ENCODE measurements around the gene PSMB11. TPM values are rescaled to one million over a fixed set of nuclear protein-coding genes. Genes with fewer than 3 reads are reported as not detected.

The PSMB11 gene
- total and polyA plus RNA-seq, 9 donors, result not detected

DNA sequence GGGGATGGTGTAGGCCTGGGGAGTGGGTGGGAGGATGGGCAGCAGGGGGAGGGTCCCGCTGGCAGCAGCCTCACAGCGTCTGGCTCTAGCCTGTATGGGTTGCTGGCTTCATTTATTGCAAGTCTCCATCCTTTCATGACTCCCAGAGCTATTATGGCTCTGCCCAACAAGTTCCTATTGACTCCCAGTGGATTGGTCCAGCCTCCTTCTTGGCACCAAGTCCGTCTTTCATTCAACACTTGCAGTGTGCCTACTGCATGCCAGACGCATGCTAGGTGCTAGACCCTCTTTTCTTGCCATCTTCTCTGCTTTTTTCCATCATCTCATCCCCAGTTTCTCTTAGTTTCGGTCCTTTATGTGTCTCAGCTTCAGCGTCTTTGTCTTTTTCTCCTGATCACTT, 1.1 kb downstream of the PSMB11 start:
- no peak overlapping the region for H3K4me3 ChIP-seq (ENCODE audit: low read length)
- peaks cover 6% of the 10 kb centered on the region for H3K4me1 ChIP-seq (ENCODE audit: control insufficient read depth, insufficient read depth, low read length)
- no peak overlapping the region for H3K27ac ChIP-seq (ENCODE audit: low read length)
- 71% methylated on average over 3 of the region's 6 CpGs for WGBS (ENCODE audit: insufficient coverage)
- DNase-seq, result no peak
- H3K36me3 ChIP-seq (ENCODE audit: control insufficient read depth, insufficient read depth, low read length), result no peaks in the 10 kb centered on the region
- H3K27me3 ChIP-seq (ENCODE audit: control insufficient read depth, insufficient read depth, low read length), result no peaks in the 10 kb centered on the region
- no peaks in the 10 kb centered on the region for H3K9me3 ChIP-seq (replicated peaks; ENCODE audit: control insufficient read depth, low read depth, low read length)

DNA sequence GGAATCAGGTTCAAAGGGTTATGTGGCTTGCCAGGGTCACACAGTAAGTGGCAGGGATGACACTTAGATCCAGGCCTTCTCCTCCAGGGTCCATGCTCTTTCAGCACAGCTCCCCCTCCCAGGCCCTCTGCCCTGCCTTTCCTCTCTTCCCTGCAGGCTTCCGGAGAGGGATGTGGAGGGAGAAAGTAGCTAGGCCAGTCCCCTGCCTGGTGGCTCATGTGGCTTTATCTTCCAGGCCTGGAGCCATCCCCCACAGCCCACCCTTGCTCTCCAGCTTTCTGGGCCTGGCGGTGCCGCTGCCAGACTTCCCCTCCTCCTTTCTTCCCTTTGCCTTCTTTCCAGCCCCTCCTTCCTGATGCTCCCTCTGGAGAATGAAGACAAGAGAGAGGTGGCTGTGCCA, 1.7 kb downstream of the PSMB11 start:
- Histone ChIP-seq H3K9me3 (replicated peaks; ENCODE audit: control insufficient read depth, low read depth, low read length) (no peaks in the 10 kb centered on the region), H3K4me1 (ENCODE audit: control insufficient read depth, insufficient read depth, low read length) (peaks cover 6% of the 10 kb centered on the region), H3K4me3 (ENCODE audit: low read length) (no peak overlapping the region), H3K27me3 (ENCODE audit: control insufficient read depth, insufficient read depth, low read length) (no peaks in the 10 kb centered on the region), H3K36me3 (ENCODE audit: control insufficient read depth, insufficient read depth, low read length) (peaks cover 3% of the 10 kb centered on the region), H3K27ac (ENCODE audit: low read length) (no peak overlapping the region)
- no CpG with 5 or more reads among the region's 3 CpGs for WGBS (ENCODE audit: insufficient coverage)
- no peak for DNase-seq

DNA sequence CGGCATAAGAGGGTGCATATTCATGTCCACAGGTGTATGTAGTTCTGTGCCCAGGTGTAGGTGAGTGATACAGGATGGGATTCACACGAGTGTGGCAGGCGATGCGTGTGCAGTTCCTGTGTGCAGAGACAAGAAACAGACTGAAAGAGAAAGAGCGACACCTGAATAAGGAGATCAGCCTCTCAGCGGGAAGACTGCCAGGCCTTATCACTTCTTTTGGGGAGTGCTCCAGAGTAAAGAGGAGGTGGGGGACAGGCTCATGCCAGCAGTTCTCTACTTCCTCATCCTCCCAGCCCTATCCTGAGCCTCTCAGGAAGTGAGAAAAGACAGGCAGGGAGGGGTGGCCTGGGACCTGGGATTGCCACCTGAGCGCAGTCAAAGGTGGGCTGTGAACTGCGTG, 2.8 kb downstream of the PSMB11 start:
- Histone ChIP-seq H3K9me3 (replicated peaks; ENCODE audit: control insufficient read depth, low read depth, low read length) (no peaks in the 10 kb centered on the region), H3K27me3 (ENCODE audit: control insufficient read depth, insufficient read depth, low read length) (no peaks in the 10 kb centered on the region), H3K36me3 (ENCODE audit: control insufficient read depth, insufficient read depth, low read length) (peaks cover 7% of the 10 kb centered on the region), H3K4me3 (ENCODE audit: low read length) (no peak overlapping the region), H3K27ac (ENCODE audit: low read length) (no peak overlapping the region), H3K4me1 (ENCODE audit: control insufficient read depth, insufficient read depth, low read length) (peaks cover 6% of the 10 kb centered on the region)
- no peak for DNase-seq
- WGBS (ENCODE audit: insufficient coverage), result 82% methylated on average over 4 of the region's 8 CpGs

DNA sequence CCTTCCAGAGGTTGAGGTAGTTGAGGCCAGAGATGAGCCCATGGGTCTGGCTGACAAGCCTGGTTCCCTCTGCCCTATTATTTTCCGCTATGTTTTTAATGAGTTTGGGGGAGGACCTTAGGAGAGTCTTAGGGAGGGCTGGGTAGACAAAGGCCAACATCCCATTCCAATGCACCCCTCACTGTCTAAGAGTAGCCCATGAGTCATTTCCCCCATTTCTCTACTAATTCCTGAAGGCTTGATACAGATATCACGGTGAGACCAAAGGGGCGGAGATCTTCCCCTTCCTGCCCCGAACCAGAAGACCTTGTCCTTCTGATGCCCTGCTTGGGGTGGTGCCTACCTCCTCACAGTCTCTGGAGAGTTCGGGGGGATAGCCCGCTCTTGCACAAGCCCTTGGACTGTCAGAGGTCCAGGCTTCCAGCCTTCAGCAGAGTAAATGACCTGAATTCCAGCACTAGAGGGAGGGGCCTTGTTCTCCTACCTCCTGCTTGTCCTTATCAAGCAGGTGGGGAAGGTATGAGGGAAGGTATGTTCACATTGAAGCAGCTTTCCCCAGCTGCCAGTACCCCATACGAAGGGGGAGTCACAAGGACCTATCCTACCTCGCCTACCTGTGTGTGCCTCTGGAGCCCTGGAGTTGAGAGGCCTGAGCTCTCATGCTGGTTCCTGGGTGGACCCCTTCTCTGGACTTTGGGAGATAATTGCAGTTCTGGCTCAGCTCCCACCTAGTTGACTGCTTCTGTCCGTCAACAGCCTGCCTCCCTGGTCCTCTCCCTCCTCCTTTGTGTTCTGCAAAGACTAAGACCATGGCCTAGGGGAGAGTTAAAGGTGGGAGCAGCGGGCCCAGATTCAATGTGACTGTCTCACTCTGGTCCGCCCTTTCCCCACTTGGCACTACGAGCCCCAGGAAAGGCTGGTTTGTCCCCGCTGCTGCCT, 3.7 kb downstream of the PSMB11 start:
- no peak for DNase-seq
- peaks cover 6% of the 10 kb centered on the region for H3K4me1 ChIP-seq (ENCODE audit: control insufficient read depth, insufficient read depth, low read length)
- peaks cover 7% of the 10 kb centered on the region for H3K36me3 ChIP-seq (ENCODE audit: control insufficient read depth, insufficient read depth, low read length)
- no peaks in the 10 kb centered on the region for H3K9me3 ChIP-seq (replicated peaks; ENCODE audit: control insufficient read depth, low read depth, low read length)
- no peaks in the 10 kb centered on the region for H3K27me3 ChIP-seq (ENCODE audit: control insufficient read depth, insufficient read depth, low read length)
- peak overlapping the region; percentile 20 for H3K27ac ChIP-seq (ENCODE audit: low read length)
- WGBS (ENCODE audit: insufficient coverage), result 85% methylated on average over 8 of the region's 13 CpGs
- no peak overlapping the region for H3K4me3 ChIP-seq (ENCODE audit: low read length)

DNA sequence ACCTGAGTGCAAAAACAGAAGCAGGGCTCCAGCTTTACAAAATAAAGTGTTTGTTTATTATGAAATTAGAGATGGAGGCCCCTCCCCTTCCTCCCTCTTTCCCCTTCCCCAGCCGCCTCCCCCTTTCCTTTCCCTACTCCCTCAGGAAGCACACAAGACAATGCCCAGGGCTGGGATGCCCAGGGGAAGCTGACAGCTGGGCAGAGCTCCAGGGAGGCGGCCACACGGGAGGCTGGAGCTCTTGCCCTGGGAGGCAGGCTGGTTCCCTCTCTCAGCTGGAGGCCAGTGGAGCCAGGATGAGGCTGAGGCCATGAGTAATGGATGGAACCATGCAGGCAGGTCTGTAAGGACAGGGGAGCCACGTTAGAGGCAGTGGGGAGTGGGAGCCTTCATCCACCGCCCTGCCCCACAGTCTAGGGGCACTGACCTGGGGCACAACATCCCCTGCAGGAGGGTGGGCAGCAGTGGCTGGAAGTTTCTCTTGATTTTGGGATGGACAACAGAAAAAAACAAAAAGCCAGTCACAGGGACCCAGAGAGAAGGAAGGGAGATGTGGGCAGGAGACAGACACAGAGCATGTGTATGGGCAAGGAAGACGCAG, 5.1 kb downstream of the PSMB11 start:
- peaks cover 6% of the 10 kb centered on the region for H3K4me1 ChIP-seq (ENCODE audit: control insufficient read depth, insufficient read depth, low read length)
- DNase-seq, result no peak
- no peaks in the 10 kb centered on the region for H3K27me3 ChIP-seq (ENCODE audit: control insufficient read depth, insufficient read depth, low read length)
- H3K4me3 ChIP-seq (ENCODE audit: low read length), result no peak overlapping the region
- H3K36me3 ChIP-seq (ENCODE audit: control insufficient read depth, insufficient read depth, low read length), result peaks cover 7% of the 10 kb centered on the region
- WGBS (ENCODE audit: insufficient coverage), result 62% methylated on average over 4 of the region's 6 CpGs
- H3K27ac ChIP-seq (ENCODE audit: low read length), result peak overlapping the region; percentile 49
- H3K9me3 ChIP-seq (replicated peaks; ENCODE audit: control insufficient read depth, low read depth, low read length), result no peaks in the 10 kb centered on the region

DNA sequence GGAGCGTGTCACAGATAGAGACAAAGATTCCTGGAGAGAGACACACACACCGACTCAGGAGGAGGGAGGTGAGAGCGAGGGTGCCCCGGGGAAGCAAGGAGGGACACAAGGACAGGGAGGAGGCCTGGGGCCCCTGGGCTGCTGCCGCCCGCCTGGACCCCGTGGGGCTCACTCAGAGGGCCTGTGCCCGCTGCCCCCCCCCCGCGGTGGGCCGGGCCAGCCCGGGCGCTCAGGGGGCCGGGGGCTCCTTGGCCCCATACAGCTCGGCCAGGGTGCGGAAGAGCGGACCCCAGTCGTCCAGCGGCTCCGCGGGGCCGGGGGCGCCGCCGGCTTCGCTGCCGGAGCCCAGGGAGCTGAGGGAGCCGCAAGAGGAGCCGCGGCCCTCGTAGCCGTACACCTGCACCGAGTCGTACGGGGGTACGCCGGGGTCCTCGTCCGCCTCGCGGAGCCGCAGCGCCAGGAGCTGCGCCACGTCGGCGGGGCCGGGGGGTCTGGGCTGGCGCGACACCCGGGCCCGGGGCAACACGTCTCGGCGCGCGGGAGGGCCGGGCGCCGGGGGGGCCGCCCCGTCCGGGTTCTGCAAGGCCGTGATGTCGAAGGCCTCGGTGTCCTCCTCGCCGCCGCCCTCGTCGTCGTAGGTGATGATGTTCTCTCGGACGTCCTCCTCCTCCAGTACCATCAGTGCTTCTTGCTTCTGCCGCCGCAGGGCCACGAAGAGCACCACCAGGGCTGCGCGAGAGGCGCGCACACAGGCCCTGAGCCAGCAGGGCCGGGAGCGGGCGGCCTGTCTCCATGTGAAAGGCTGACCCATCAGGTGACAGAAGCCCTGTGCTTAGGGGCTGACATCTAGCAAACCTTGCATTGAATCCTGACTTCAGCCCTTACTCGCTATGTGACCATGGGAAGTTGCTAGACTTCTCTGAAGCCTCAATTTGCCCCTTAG, 6.0 kb downstream of the PSMB11 start:
- no peak overlapping the region for H3K4me3 ChIP-seq (ENCODE audit: low read length)
- no peak for DNase-seq
- H3K4me1 ChIP-seq (ENCODE audit: control insufficient read depth, insufficient read depth, low read length), result peaks cover 6% of the 10 kb centered on the region
- no peaks in the 10 kb centered on the region for H3K27me3 ChIP-seq (ENCODE audit: control insufficient read depth, insufficient read depth, low read length)
- 75% methylated on average over 73 of the region's 85 CpGs for WGBS (ENCODE audit: insufficient coverage)
- H3K27ac ChIP-seq (ENCODE audit: low read length), result peak overlapping the region; percentile 49
- H3K9me3 ChIP-seq (replicated peaks; ENCODE audit: control insufficient read depth, low read depth, low read length), result no peaks in the 10 kb centered on the region
- peaks cover 7% of the 10 kb centered on the region for H3K36me3 ChIP-seq (ENCODE audit: control insufficient read depth, insufficient read depth, low read length)

DNA sequence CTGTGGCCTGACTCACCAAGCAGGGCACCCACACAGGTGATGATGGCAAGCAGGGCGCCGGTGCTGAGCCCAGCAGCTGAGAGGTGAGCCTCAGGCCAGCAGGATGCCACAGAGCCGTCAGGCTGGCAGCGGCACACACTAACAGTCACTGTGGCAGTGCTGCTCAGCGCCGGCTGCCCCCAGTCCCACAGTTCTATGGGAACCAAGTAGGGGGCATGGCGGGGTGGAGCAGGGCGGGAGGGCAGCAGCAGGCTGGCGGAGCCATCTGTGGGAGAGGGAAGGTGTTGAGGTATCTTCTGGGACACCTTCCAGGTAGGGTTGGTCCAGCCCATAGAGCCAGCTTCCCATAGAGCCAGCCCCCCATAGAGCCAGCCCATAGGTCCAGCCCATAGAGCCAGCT, 7.0 kb downstream of the PSMB11 start:
- Histone ChIP-seq H3K4me3 (ENCODE audit: low read length) (no peak overlapping the region), H3K27me3 (ENCODE audit: control insufficient read depth, insufficient read depth, low read length) (no peaks in the 10 kb centered on the region), H3K36me3 (ENCODE audit: control insufficient read depth, insufficient read depth, low read length) (peaks cover 7% of the 10 kb centered on the region), H3K4me1 (ENCODE audit: control insufficient read depth, insufficient read depth, low read length) (peaks cover 3% of the 10 kb centered on the region), H3K9me3 (replicated peaks; ENCODE audit: control insufficient read depth, low read depth, low read length) (no peaks in the 10 kb centered on the region), H3K27ac (ENCODE audit: low read length) (no peak overlapping the region)
- no peak for DNase-seq
- 98% methylated on average over 7 of the region's 9 CpGs for WGBS (ENCODE audit: insufficient coverage)

DNA sequence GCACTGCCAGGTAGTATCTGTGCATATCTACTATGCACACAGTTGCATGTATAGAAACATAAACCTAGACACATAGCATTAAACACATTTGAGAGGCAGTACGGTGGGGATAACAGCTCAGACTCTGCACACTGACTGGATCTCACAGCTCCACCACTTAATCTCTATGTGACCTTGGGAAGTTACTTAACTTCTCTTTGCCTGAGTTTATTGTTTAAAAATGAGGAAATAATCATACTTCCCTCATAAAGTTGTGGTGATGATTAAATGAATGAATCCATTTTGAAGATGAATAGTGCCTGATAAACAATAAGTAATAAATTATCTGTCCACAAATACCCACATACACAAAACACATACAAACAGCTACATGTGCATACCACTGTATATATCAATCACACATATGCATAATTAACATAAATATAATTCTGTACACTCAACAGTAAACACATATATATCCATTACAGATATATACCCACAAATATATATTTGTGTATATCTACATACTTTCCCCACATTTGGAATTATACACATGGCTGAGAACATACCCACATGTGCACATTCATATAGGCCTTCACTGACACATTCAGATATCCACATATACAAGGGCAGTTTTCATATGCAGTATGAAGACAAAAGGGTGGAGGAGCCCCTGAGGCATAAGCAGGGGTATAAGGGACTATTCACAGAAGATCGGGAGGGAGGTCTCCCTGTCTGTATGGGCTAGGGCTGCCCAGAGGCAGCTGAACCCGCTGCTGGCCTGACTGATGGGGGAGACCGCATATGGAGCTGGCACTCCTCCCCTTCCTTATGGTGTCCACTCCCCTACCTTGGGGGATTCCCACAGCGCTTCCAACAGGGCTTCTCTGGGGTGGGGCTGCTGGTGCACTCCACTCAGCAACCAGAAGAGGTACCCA, 9.4 kb downstream of the PSMB11 start:
- WGBS (ENCODE audit: insufficient coverage), result 33% methylated on average over 1 of the region's 5 CpGs
- no peak overlapping the region for H3K27ac ChIP-seq (ENCODE audit: low read length)
- peaks cover 11% of the 10 kb centered on the region for H3K4me1 ChIP-seq (ENCODE audit: control insufficient read depth, insufficient read depth, low read length)
- H3K9me3 ChIP-seq (replicated peaks; ENCODE audit: control insufficient read depth, low read depth, low read length), result no peaks in the 10 kb centered on the region
- no peak for DNase-seq
- no peaks in the 10 kb centered on the region for H3K27me3 ChIP-seq (ENCODE audit: control insufficient read depth, insufficient read depth, low read length)
- no peak overlapping the region for H3K4me3 ChIP-seq (ENCODE audit: low read length)
- H3K36me3 ChIP-seq (ENCODE audit: control insufficient read depth, insufficient read depth, low read length), result peaks cover 7% of the 10 kb centered on the region

DNA sequence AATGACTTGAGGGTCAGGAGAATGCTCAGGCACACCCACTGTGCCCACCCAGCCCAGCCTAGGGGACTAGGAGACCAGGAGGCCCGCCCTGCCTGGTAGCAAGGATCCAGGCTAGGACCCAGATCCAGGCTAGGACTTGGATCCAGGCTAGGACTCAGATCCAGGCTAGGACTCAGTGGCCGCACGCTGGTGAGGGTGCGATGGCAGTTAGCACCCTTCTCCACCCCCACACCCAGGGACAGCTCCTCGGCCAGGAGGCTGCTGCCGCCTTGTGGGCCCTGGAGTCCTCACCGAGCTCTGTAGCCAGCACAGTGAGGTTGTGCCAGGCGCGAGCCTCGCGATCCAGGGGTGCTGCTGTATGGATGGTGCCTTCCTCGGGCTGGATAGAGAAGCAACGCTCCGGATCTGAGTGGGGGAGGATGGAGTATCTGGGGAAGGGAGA, 10.2 kb downstream of the PSMB11 start:
- H3K27me3 ChIP-seq (ENCODE audit: control insufficient read depth, insufficient read depth, low read length), result no peaks in the 10 kb centered on the region
- H3K36me3 ChIP-seq (ENCODE audit: control insufficient read depth, insufficient read depth, low read length), result peaks cover 7% of the 10 kb centered on the region
- WGBS (ENCODE audit: insufficient coverage), result 75% methylated on average over 6 of the region's 14 CpGs
- H3K27ac ChIP-seq (ENCODE audit: low read length), result no peak overlapping the region
- H3K9me3 ChIP-seq (replicated peaks; ENCODE audit: control insufficient read depth, low read depth, low read length), result no peaks in the 10 kb centered on the region
- no peak for DNase-seq
- H3K4me1 ChIP-seq (ENCODE audit: control insufficient read depth, insufficient read depth, low read length), result peaks cover 18% of the 10 kb centered on the region
- no peak overlapping the region for H3K4me3 ChIP-seq (ENCODE audit: low read length)

Data from muscle of leg (tissue), 11 donors.